Mucosa of descending colon (tissue), 3 donors: ENCODE data around the gene KDM4C. TPM values are rescaled to one million over a fixed set of nuclear protein-coding genes. Genes with fewer than 3 reads are reported as not detected.

Source experiments
- ATAC-seq: fragments of 200-7000 bp; cut with Tn5 transposase; one replicate; pipeline ENCODE4 v1.9.1; 2020; ENCODE audit warnings: mild to moderate bottlenecking, moderate library complexity
- DNase-seq, 3 donors: peaks; one replicate each; pipeline ENCODE4 v3.0.0-alpha.2; 2020
- H3K36me3 ChIP-seq: fragments of 200-600 bp; one replicate; pipeline ENCODE4 v1.8.0; 2021; ENCODE audit warnings: low read depth, mild to moderate bottlenecking
- H3K4me1 ChIP-seq: fragments of 200-600 bp; one replicate; pipeline ENCODE4 v1.8.0; 2021; ENCODE audit warnings: low read depth, mild to moderate bottlenecking
- H3K4me3 ChIP-seq: fragments of 200-600 bp; one replicate; pipeline ENCODE4 v1.8.0; 2021; ENCODE audit warnings: mild to moderate bottlenecking
- H3K9me3 ChIP-seq: fragments of 200-600 bp; one replicate; pipeline ENCODE4 v1.8.0; 2021; ENCODE audit warnings: mild to moderate bottlenecking
- intact Hi-C, 2 donors: fragments of 100-400 bp; cut with DNase I in 1 of 2; cut with micrococcal nuclease in 1 of 2; formaldehyde crosslinking; loops; one replicate each; pipeline versions ENCODE4 v1.11.0 to v1.11.1; 2022; cut with DNase I, micrococcal nuclease
- total RNA-seq, 3 donors: library from RNA; stranded (reverse); fragmentation: NEBNext Ultra II Directional in 2 of 3; extraction: Animal tissue kit (Norgen Biotek cat#: 25700) in 2 of 3; gene quantifications; one replicate each; pipeline versions ENCODE4 v1.2.1 to v1.2.4, GENCODE V29; 2021 to 2023
- TF ChIP-seq, protein P1 (sequence below): fragments of 200-600 bp; IDR thresholded peaks from one replicate; pipeline ENCODE4 v1.8.0; 2022; ENCODE audit warnings: antibody characterized with exemption, mild to moderate bottlenecking
- donor health status: DM: no; HTN: no; CAD: no; lungs with moderate emphysema.
- donor health status: DM: no; HTN: no; CAD: no.
- donor health status: DM: no; HTN: yes; CAD: no.

KDM4C gene
- total RNA-seq, 3 donors from 2014 or later = 44.6 to 74.9 (median 50.9) TPM

DNA sequence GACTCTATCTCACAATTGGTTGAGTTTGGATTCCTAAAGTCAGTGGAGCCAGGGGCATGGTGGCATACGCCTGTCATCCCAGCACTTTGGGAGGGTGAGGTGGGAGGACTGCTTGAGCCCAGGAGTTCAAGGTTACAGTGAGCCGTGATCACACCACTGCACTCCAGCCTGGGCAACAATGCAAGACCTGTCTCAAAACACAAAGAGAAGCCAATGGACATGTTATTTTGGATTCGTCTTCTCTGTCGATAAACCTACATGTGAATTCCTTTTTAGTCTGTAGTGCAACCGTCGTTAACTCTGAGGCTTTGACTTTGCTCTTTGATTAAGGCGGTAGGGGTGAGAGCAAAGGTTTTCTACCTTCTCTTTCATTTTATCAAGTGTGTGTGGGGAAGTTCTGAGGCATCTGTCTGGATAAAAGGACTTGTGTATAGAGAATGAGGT, 142.7 kb downstream of the KDM4C start:
- intact Hi-C loops = no loop called here
- ATAC-seq = no peak
- TF ChIP-seq, protein P1, sequence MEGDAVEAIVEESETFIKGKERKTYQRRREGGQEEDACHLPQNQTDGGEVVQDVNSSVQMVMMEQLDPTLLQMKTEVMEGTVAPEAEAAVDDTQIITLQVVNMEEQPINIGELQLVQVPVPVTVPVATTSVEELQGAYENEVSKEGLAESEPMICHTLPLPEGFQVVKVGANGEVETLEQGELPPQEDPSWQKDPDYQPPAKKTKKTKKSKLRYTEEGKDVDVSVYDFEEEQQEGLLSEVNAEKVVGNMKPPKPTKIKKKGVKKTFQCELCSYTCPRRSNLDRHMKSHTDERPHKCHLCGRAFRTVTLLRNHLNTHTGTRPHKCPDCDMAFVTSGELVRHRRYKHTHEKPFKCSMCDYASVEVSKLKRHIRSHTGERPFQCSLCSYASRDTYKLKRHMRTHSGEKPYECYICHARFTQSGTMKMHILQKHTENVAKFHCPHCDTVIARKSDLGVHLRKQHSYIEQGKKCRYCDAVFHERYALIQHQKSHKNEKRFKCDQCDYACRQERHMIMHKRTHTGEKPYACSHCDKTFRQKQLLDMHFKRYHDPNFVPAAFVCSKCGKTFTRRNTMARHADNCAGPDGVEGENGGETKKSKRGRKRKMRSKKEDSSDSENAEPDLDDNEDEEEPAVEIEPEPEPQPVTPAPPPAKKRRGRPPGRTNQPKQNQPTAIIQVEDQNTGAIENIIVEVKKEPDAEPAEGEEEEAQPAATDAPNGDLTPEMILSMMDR = no peak
- no peak for DNase-seq
- H3K36me3 ChIP-seq = no peaks in the 10 kb centered on the region
- H3K9me3 ChIP-seq = no peaks in the 10 kb centered on the region
- no peak overlapping the region for H3K4me3 ChIP-seq
- no peaks in the 10 kb centered on the region for H3K4me1 ChIP-seq

DNA sequence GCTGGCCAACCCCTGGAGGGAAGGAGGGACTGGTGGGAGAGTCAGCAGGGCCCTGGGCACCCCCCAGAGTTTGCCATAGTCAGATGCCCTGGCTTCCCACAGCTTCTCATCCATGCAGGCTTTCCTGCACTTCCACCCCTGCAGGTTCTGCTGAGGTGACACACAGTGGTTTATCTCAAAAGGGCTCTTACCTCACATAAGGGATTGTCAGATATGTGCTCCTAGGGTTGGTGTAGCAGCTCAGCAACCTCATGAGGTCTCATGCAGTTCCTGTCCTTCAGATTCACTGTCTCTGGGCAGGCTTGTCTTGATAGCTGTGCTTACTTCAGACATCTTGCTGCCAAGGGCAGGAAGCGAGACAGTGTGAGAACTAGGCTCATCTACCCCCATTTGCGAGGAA, 143.4 kb downstream of the KDM4C start:
- Histone ChIP-seq H3K9me3 (no peaks in the 10 kb centered on the region), H3K4me1 (no peaks in the 10 kb centered on the region), H3K4me3 (no peak overlapping the region), H3K36me3 (no peaks in the 10 kb centered on the region)
- intact Hi-C loops = no loop called here
- no peak for ATAC-seq
- DNase-seq = no peak
- TF ChIP-seq, protein P1 = no peak

DNA sequence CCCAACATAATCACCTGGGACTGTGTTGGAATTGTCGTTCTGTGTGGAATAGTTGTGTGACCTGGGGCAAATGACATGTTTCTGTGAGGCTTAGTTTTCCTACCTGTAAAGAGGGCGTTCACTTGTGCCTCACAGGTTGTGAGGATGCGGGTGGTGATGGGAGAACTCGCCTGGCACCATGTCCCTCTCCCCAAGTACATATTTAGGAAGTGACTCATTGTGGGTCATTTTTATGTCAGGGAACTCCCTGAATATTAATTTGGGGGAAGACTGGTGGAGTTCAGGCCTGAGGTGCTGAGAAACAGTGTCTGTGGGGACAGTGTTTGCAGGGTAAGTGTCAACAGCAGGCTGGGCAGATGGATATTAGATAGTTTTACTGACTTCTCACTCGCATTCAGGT, 144.7 kb downstream of the KDM4C start:
- intact Hi-C loops = no loop called here
- DNase-seq = no peak

DNA sequence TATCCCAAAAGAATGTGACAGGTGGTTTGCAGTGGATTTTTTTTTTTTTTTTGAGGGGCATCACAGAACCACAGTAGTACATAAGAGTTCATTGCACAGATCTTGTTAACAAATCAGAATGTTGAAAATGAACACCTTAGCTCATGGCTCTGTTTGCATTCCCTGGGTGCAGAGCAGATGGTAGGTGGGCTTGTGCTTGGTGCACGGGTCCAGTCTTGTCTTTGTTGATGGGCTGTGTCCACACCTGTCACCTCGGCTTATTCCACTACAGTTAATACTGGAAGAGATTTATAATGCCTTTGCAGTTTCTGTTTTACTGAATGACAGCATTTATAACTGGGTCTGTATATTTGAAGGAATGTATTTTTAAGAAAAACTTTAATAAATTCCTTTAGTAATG, 146.6 kb downstream of the KDM4C start:
- Histone ChIP-seq H3K36me3 (no peaks in the 10 kb centered on the region), H3K4me3 (no peak overlapping the region), H3K4me1 (no peaks in the 10 kb centered on the region), H3K9me3 (no peaks in the 10 kb centered on the region)
- ATAC-seq (no peak), DNase-seq (no peak)
- TF ChIP-seq, protein P1 = no peak
- intact Hi-C loops = no loop called here

More for the DNA sequence above, 144.7 kb downstream of the KDM4C start:
- no peaks in the 10 kb centered on the region for H3K9me3 ChIP-seq
- no peak overlapping the region for H3K4me3 ChIP-seq
- no peaks in the 10 kb centered on the region for H3K4me1 ChIP-seq
- ATAC-seq = no peak
- H3K36me3 ChIP-seq = no peaks in the 10 kb centered on the region
- TF ChIP-seq, protein P1 = no peak

DNA sequence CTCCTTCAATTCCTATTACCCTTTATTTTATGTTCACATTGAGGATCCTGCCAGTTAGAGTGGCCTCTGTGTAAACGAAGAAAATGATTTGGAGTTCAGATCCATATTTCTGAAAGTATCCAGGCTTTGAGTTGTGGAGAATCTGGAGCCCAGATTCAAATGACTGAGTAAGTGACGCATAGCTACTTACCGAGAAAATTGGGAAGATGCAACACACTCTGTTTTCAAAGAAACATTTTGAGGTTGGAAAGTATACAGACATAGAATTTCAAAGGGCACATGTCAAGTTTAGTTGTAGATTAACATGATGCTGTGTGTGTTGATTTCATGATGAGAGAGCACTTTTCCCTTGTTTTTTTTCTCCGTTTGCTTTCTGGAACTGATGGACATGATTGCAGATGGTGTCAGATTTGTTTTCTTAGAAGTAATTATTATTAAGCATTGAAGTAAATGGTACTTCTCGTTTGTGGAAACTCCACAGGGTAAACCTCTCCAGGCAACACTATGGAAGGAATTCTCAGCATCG, 148.1 kb downstream of the KDM4C start:
- intact Hi-C loops = no loop called here
- no peak for DNase-seq
- TF ChIP-seq, protein P1 = no peak
- Histone ChIP-seq H3K9me3 (no peaks in the 10 kb centered on the region), H3K4me3 (no peak overlapping the region), H3K4me1 (no peaks in the 10 kb centered on the region), H3K36me3 (no peaks in the 10 kb centered on the region)
- no peak for ATAC-seq
